Left ventricle myocardium inferior (tissue), 1 donor: ENCODE measurements around the gene PHOX2A. TPM values are rescaled to one million over a fixed set of nuclear protein-coding genes. Genes with fewer than 3 reads are reported as not detected.
"Not testable (repeated sequence)": the region's sequence is repeated elsewhere in the genome, so short reads cannot be mapped to it uniquely, and the experiment has no call there.

Experiments used
- DNase-seq: peaks from one replicate; pipeline ENCODE4 v3.0.0-alpha.2; 2020
- H3K27ac ChIP-seq: fragments of 200-600 bp; replicated peaks from 2 replicates; pipeline ENCODE4 v1.8.0; 2021
- H3K27me3 ChIP-seq: fragments of 200-600 bp; 2 replicates; pipeline ENCODE4 v1.8.0; 2021; ENCODE audit warnings: low read depth
- H3K36me3 ChIP-seq: fragments of 200-600 bp; 2 replicates; pipeline ENCODE4 v1.8.0; 2021
- H3K4me1 ChIP-seq: fragments of 200-600 bp; 2 replicates; pipeline ENCODE4 v1.8.0; 2021
- H3K4me3 ChIP-seq: fragments of 200-600 bp; 2 replicates; pipeline ENCODE4 v1.8.0; 2021; ENCODE audit warnings: mild to moderate bottlenecking, moderate library complexity
- H3K9me3 ChIP-seq: fragments of 200-600 bp; replicated peaks from 2 replicates; pipeline ENCODE4 v1.8.0; 2021
- intact Hi-C: fragments of 100-400 bp; cut with micrococcal nuclease; formaldehyde crosslinking; loops from one replicate; pipeline ENCODE4 v1.11.0; 2022
- total RNA-seq: library from RNA; stranded (reverse); fragmentation: NEBNext Ultra II Directional; extraction: Animal tissue kit (Norgen Biotek cat#: 25700); gene quantifications from one replicate; pipeline ENCODE4 v1.2.1, GENCODE V29; 2021
- TF ChIP-seq, protein P1 (sequence below): fragments of 200-600 bp; IDR thresholded peaks from 2 replicates; pipeline ENCODE4 v1.8.0; 2021; ENCODE audit warnings: antibody characterized with exemption, mild to moderate bottlenecking, borderline replicate concordance
- donor health status: DM: no; HTN: yes; CAD: no; lungs with severe emphysema.

The PHOX2A gene
- total RNA-seq, 1 donor from 2014 or later: not detected

DNA sequence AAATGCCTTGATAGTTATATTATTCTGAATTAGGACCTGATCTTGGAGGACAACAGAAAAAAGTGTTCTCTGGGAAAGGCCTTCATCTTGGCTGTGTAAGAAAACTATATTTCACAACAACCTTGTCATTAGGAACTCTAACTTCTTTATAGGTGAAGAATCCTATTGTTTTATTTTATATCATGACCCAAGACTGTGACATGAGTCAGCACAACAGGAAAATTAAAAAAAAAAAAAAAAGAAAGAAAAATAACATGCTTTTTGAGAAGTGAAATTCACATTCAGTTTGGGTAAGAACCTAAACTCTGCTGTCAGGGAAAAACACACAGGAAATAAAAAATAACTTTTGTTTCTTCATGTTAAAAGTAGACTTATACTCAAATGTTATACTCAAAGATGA, 39.1 kb downstream of the PHOX2A start:
- Histone ChIP-seq H3K4me1 (peaks cover 9% of the 10 kb centered on the region), H3K36me3 (no peaks in the 10 kb centered on the region), H3K9me3 (peaks cover 15% of the 10 kb centered on the region), H3K27ac (no peak overlapping the region), H3K27me3 (no peaks in the 10 kb centered on the region), H3K4me3 (no peak overlapping the region)
- intact Hi-C loops: no loop called here
- TF ChIP-seq, protein P1, sequence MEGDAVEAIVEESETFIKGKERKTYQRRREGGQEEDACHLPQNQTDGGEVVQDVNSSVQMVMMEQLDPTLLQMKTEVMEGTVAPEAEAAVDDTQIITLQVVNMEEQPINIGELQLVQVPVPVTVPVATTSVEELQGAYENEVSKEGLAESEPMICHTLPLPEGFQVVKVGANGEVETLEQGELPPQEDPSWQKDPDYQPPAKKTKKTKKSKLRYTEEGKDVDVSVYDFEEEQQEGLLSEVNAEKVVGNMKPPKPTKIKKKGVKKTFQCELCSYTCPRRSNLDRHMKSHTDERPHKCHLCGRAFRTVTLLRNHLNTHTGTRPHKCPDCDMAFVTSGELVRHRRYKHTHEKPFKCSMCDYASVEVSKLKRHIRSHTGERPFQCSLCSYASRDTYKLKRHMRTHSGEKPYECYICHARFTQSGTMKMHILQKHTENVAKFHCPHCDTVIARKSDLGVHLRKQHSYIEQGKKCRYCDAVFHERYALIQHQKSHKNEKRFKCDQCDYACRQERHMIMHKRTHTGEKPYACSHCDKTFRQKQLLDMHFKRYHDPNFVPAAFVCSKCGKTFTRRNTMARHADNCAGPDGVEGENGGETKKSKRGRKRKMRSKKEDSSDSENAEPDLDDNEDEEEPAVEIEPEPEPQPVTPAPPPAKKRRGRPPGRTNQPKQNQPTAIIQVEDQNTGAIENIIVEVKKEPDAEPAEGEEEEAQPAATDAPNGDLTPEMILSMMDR: no peak
- no peak for DNase-seq

- H3K27me3 ChIP-seq: no peaks in the 10 kb centered on the region
- intact Hi-C loops: no loop called here
- H3K4me3 ChIP-seq: no peak overlapping the region
- peaks cover 9% of the 10 kb centered on the region for H3K4me1 ChIP-seq
- DNase-seq: no peak
- no peak overlapping the region for H3K27ac ChIP-seq
- no peaks in the 10 kb centered on the region for H3K36me3 ChIP-seq
- no peaks in the 10 kb centered on the region for H3K9me3 ChIP-seq
- TF ChIP-seq, protein P1: no peak
These were observed 40.8 kb downstream of the PHOX2A start for GRCh38 chr11:72203163-72203562.

- Histone ChIP-seq H3K27ac (no peak overlapping the region), H3K36me3 (no peaks in the 10 kb centered on the region), H3K9me3 (no peaks in the 10 kb centered on the region), H3K4me3 (no peak overlapping the region), H3K4me1 (peaks cover 9% of the 10 kb centered on the region), H3K27me3 (no peaks in the 10 kb centered on the region)
- intact Hi-C loops: no loop called here
- DNase-seq: no peak
- TF ChIP-seq, protein P1: no peak
These were observed 41.4 kb downstream of the PHOX2A start for GRCh38 chr11:72202571-72202970.

- DNase-seq, H3K9me3 ChIP-seq, H3K4me3 ChIP-seq, H3K36me3 ChIP-seq, intact Hi-C loops, H3K27me3 ChIP-seq, H3K4me1 ChIP-seq, H3K27ac ChIP-seq: not testable (repeated sequence)
These were observed 42.5 kb downstream of the PHOX2A start for GRCh38 chr11:72201445-72201844.

GRCh38 chr11:72195518-72196270, 48.3 kb downstream of the PHOX2A start:
- H3K4me1 ChIP-seq: no peaks in the 10 kb centered on the region
- TF ChIP-seq, protein P1: no peak
- intact Hi-C loops: no loop called here
- no peaks in the 10 kb centered on the region for H3K36me3 ChIP-seq
- no peak overlapping the region for H3K4me3 ChIP-seq
- no peaks in the 10 kb centered on the region for H3K9me3 ChIP-seq
- H3K27ac ChIP-seq: no peak overlapping the region
- no peaks in the 10 kb centered on the region for H3K27me3 ChIP-seq
- no peak for DNase-seq

DNA sequence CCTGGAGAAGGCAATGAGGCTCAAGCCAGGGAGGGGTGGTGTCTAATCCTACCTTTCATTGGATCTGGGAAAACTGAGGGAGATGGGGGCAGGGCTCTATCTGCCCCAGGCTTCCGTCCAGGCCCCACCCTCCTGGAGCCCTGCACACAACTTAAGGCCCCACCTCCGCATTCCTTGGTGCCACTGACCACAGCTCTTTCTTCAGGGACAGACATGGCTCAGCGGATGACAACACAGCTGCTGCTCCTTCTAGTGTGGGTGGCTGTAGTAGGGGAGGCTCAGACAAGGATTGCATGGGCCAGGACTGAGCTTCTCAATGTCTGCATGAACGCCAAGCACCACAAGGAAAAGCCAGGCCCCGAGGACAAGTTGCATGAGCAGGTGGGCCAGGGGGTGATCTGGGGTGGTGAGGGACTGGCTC, 52.0 kb downstream of the PHOX2A start, which contains the start of gene FOLR1:
Gene FOLR1, plus strand, starts transcription at position 180 of the 421 bp plus-strand sequence. Its CDS starts 34 bp downstream, at position 214.
- intact Hi-C loops: no loop called here
- H3K4me3 ChIP-seq: no peak within 1 kb of the TSS
- no peak for DNase-seq
- no peaks in the 10 kb centered on the region for H3K27me3 ChIP-seq
- no peak within 1 kb of the TSS for H3K27ac ChIP-seq
- TF ChIP-seq, protein P1: no peak
- no peaks in the 10 kb centered on the region for H3K36me3 ChIP-seq
- H3K9me3 ChIP-seq: no peaks in the 10 kb centered on the region
- no peaks in the 10 kb centered on the region for H3K4me1 ChIP-seq
